GM12892 (cell line): ENCODE data around the gene AFAP1L1.

Source experiments
- POLR2A ChIP-seq: IDR thresholded peaks from 2 replicates; pipeline ENCODE4 v1.6.1; 2011; ENCODE audit warnings: low read depth, low read length, control low read depth
- POLR2AphosphoS5 ChIP-seq: IDR thresholded peaks from 2 replicates; pipeline ENCODE4 v1.6.1; 2011; ENCODE audit warnings: low read depth, low read length, control low read depth
- TAF1 ChIP-seq: IDR thresholded peaks from 2 replicates; pipeline ENCODE4 v1.6.1; 2011; ENCODE audit warnings: low read depth, mild to moderate bottlenecking, control low read depth, low read length, borderline replicate concordance

GRCh38 chr5:149345892-149346222 is 74.2 kb downstream of the AFAP1L1 start:
- TF ChIP-seq POLR2A: no peak
- no peak for TF ChIP-seq POLR2AphosphoS5
- TF ChIP-seq TAF1: no peak
